Tibial nerve (tissue), 4 donors: ENCODE results near the gene THBS3. TPM values are rescaled to one million over a fixed set of nuclear protein-coding genes. Genes with fewer than 3 reads are reported as not detected.

ENCODE experiments used
- DNase-seq, 2 donors: peaks; one replicate each; pipeline ENCODE4 v3.0.0-alpha.2; 2019; ENCODE audit warnings: low spot score in 2 of 2
- H3K27ac ChIP-seq, 4 donors: fragments of 200-600 bp; sonication (generic) in 3 of 4; one replicate each; pipeline ENCODE4 v1.5.1; 2017 to 2019; ENCODE audit warnings: mild to moderate bottlenecking in 1 of 4
- H3K27me3 ChIP-seq, 2 donors: fragments of 200-600 bp; sonication (generic) in 1 of 2; one replicate each; pipeline versions ENCODE4 v1.5.1 to v1.6.0; 2017 to 2019
- H3K36me3 ChIP-seq, 3 donors: fragments of 200-600 bp; sonication (generic); one replicate each; pipeline ENCODE4 v1.5.1; 2018 to 2019
- H3K4me1 ChIP-seq, 4 donors: fragments of 200-600 bp; sonication (generic) in 3 of 4; one replicate each; pipeline ENCODE4 v1.5.1; 2017 to 2019
- H3K4me3 ChIP-seq, 4 donors: fragments of 200-600 bp; sonication (generic) in 3 of 4; one replicate each; pipeline ENCODE4 v1.5.1; 2017 to 2019; ENCODE audit warnings: mild to moderate bottlenecking in 1 of 4, moderate library complexity in 1 of 4
- H3K9me3 ChIP-seq, 4 donors: fragments of 200-600 bp; sonication (generic) in 3 of 4; one replicate each; pipeline ENCODE4 v1.5.1; 2017 to 2019
- CTCF ChIP-seq, 5 experiments: fragments of 200-600 bp in 3 of 5; fragments of 450-650 bp in 2 of 5; sonication (generic) in 3 of 5; IDR thresholded peaks; one replicate each; pipeline ENCODE4 v1.5.1; 2016 to 2019; ENCODE audit warnings: antibody characterized with exemption in 5 of 5, mild to moderate bottlenecking in 3 of 5, moderate library complexity in 2 of 5
- EP300 ChIP-seq, 2 donors: sonication (generic); formaldehyde crosslinking; IDR thresholded peaks; one replicate each; pipeline ENCODE4 v1.6.1; 2017; ENCODE audit warnings: antibody characterized with exemption in 2 of 2, mild to moderate bottlenecking in 1 of 2
- POLR2A ChIP-seq, 2 donors: fragments of 450-650 bp; IDR thresholded peaks; one replicate each; pipeline ENCODE4 v1.6.1; 2017; ENCODE audit warnings: antibody characterized with exemption in 2 of 2, mild to moderate bottlenecking in 2 of 2, moderate library complexity in 2 of 2
- WGBS, 2 donors: methylation state at CpG; one replicate each; pipeline ENCODE4 v1.1.5; 2018; 5-methylcytosine and 5-hydroxymethylcytosine counted together
- total RNA-seq, 4 donors: library from RNA; depleted of rRNA; stranded (reverse); fragments of >200 nt; gene quantifications; one replicate each; pipeline ENCODE4 v1.1.0, GENCODE V29; 2016

The THBS3 gene
- total RNA-seq, 4 donors from 2014 or later = 33.9 to 119 (median 52.6) TPM

GRCh38 chr1:155174324-155175280, 33.1 kb downstream of the THBS3 start:
- Histone ChIP-seq H3K9me3 (no peaks in the 10 kb centered on the region), H3K36me3 (peaks cover 0 to 15% (median 0%) of the 10 kb centered on the region in 3 donors), H3K27me3 (peaks cover 0 to 13% of the 10 kb centered on the region in 2 donors), H3K4me3 (peak overlapping the region; percentile 9 to 75 (median 62)), H3K4me1 (peaks cover 0 to 74% (median 30%) of the 10 kb centered on the region in 4 donors), H3K27ac (peak overlapping the region in 3 of 4 donors; percentile 71 to 97 (median 93))
- TF ChIP-seq CTCF (IDR thresholded peaks at IDR 0.05) = no peak
- no peak for TF ChIP-seq EP300 (IDR thresholded peaks at IDR 0.05)
- no peak for TF ChIP-seq POLR2A (IDR thresholded peaks at IDR 0.05)
- 9 to 10% methylated on average over 34 to 35 of the region's 35 CpGs for WGBS, 2 donors
- no peak for DNase-seq

DNA sequence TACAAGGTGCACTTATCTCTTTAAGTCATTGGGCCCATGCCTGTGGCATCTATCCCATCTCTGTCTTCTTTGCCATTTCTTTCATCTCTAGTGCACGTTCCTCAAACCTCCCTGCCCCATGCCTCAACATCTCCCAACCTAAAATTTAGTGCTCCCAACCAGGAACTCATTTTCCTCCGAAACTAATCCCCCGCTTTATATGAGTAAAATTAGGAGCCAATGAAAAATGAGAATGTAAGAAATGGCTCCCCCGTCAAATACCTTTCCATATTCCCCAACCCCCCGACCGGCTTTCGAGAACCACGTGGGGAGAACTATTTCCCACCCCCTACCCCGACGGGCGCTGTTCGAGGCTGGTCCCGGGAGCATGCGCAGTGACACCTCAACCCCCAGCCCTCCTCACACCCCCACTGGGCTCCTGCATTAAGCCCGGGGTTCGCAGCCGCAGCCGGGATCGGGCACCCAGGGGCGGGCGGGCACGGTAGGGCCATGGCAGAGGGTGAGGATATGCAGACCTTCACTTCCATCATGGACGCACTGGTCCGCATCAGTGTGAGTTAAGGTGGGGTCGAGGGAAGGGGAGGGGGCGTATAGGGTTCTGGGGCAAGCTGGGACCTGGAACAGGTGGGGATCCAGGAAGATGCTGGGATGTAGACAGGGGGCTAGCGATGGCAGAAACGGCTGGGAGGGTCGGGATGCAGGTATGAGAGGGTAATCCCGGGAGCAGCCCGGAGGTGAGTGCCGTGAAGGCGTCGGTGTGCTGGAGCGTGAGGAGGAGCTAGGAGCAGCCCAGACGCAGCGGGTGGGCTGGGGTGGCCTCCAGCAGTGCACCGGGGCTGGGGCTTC, 34.0 kb downstream of the THBS3 start, which contains the start of gene TRIM46:
Gene TRIM46, plus strand, starts transcription at position 372 of the 846 bp plus-strand sequence. Its CDS starts 118 bp downstream, at position 490.
- Histone ChIP-seq H3K4me1 (peaks cover 0 to 65% (median 26%) of the 10 kb centered on the region in 4 donors), H3K27ac (peak within 1 kb of the TSS; percentile 79 to 97 (median 91)), H3K9me3 (no peaks in the 10 kb centered on the region), H3K4me3 (peak within 1 kb of the TSS; percentile 59 to 85 (median 70)), H3K27me3 (peaks cover 0 to 13% of the 10 kb centered on the region in 2 donors), H3K36me3 (peaks cover 0 to 23% (median 0%) of the 10 kb centered on the region in 3 donors)
- WGBS, 2 donors = 2 to 3% methylated on average over 38 of the region's 38 CpGs
- DNase-seq = no peak
- TF ChIP-seq POLR2A (IDR thresholded peaks at IDR 0.05) (no peak), CTCF (IDR thresholded peaks at IDR 0.05) (peak in 1 of 5 experiments; percentile 23)

DNA sequence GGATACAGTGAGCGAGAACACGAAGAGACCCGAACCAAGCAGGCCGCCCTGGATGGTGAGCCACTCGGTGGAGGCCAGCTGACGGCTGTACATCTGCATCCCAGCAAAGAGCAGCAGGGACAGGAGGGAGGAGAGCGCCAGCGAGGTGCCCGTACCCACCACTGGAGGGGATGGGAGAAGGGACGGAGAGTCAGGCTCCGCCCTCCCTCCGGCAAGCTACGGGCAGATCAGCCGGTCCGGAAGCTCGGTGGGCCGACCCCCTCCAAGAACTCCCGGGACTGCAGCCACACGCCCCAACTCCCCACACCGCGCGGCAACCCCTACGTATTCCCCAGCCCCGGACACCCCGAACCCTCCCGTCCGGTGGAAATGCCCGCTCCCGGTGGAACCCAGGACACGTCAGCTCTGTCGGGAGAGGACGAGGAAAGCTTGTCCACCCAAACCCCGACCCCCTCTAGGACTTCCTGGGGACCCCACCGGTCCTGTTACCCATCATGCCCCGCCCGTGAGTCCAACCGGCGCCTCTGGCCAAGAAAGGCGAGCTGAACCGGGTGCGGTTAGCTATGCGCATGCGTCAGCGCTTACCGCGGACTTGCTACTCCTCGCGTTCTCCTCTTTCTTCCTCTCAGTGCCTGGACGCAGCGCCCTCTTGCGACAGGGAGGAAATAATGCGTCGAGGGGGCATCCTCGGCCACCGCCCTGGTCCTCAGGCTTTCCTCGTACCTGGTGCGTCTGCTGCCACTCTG, 34.8 kb downstream of the THBS3 start, which contains the start of gene KRTCAP2:
Gene KRTCAP2, minus strand, starts transcription at position 573 of the 746 bp plus-strand sequence. Its CDS starts 80 bp downstream, at position 493.
- H3K4me1 ChIP-seq = peaks cover 0 to 60% (median 26%) of the 10 kb centered on the region in 4 donors
- 0 to 1% methylated on average over 52 to 54 of the region's 57 CpGs for WGBS, 2 donors
- H3K9me3 ChIP-seq = no peaks in the 10 kb centered on the region
- peak within 1 kb of the TSS; percentile 79 to 97 (median 91) for H3K27ac ChIP-seq
- peaks cover 0 to 13% of the 10 kb centered on the region in 2 donors for H3K27me3 ChIP-seq
- peak; percentile 82 for DNase-seq
- TF ChIP-seq CTCF (IDR thresholded peaks at IDR 0.05) (peak; percentile 90 to 98 (median 96)), POLR2A (IDR thresholded peaks at IDR 0.05) (peak; percentile 17 to 60), EP300 (IDR thresholded peaks at IDR 0.05) (peak; percentile 60 to 95)
- H3K4me3 ChIP-seq = peak within 1 kb of the TSS; percentile 59 to 85 (median 70)
- H3K36me3 ChIP-seq = peaks cover 0 to 27% (median 0%) of the 10 kb centered on the region in 3 donors

GRCh38 chr1:155171836-155172731, 35.6 kb downstream of the THBS3 start:
- peaks cover 0 to 13% of the 10 kb centered on the region in 2 donors for H3K27me3 ChIP-seq
- peaks cover 0 to 60% (median 30%) of the 10 kb centered on the region in 4 donors for H3K4me1 ChIP-seq
- 43 to 45% methylated on average over 8 of the region's 8 CpGs for WGBS, 2 donors
- TF ChIP-seq POLR2A (IDR thresholded peaks at IDR 0.05) (no peak), CTCF (IDR thresholded peaks at IDR 0.05) (no peak)
- H3K36me3 ChIP-seq = peaks cover 0 to 27% (median 0%) of the 10 kb centered on the region in 3 donors
- H3K27ac ChIP-seq = peak overlapping the region; percentile 79 to 97 (median 91)
- H3K4me3 ChIP-seq = peak overlapping the region; percentile 59 to 85 (median 70)
- no peaks in the 10 kb centered on the region for H3K9me3 ChIP-seq
- DNase-seq = no peak
